ENCODE data around the gene EBLN1.
"Not testable (repeated sequence)": the region's sequence is repeated elsewhere in the genome, so short reads cannot be mapped to it uniquely, and the experiment has no call there.

EBLN1 gene

GRCh38 chr10:22228167-22228938 lies 10.5 kb upstream of the EBLN1 start:
- DNase-seq (ENCODE audit: low spot score), result no peak

GRCh38 chr10:22226599-22226998 lies 8.8 kb upstream of the EBLN1 start:
- no peak for DNase-seq (ENCODE audit: low spot score)

GRCh38 chr10:22222236-22223190 lies 4.7 kb upstream of the EBLN1 start:
- DNase-seq (ENCODE audit: low spot score), result no peak

GRCh38 chr10:22219308-22219707 lies 1.5 kb upstream of the EBLN1 start:
- no peak for DNase-seq (ENCODE audit: low spot score)

GRCh38 chr10:22218448-22218847 lies 633 bp upstream of the EBLN1 start:
- no peak for DNase-seq (ENCODE audit: low spot score)

- not testable (repeated sequence) for DNase-seq (ENCODE audit: low spot score)
Observed at GRCh38 chr10:22217084-22217483, 731 bp downstream of the EBLN1 start.

- no peak for DNase-seq (ENCODE audit: low spot score)
Observed at GRCh38 chr10:22210267-22210666, 7.5 kb downstream of the EBLN1 start.

- DNase-seq (ENCODE audit: low spot score), result no peak
Observed at GRCh38 chr10:22193945-22194344, 23.9 kb downstream of the EBLN1 start.

- no peak for DNase-seq (ENCODE audit: low spot score)
Observed at GRCh38 chr10:22185586-22185985, 32.2 kb downstream of the EBLN1 start.

- DNase-seq (ENCODE audit: low spot score), result no peak
Observed at GRCh38 chr10:22183771-22184461, 33.9 kb downstream of the EBLN1 start.

- no peak for DNase-seq (ENCODE audit: low spot score)
Observed at GRCh38 chr10:22180724-22181123, 37.1 kb downstream of the EBLN1 start.

- DNase-seq (ENCODE audit: low spot score), result no peak
Observed at GRCh38 chr10:22174442-22174841, 43.4 kb downstream of the EBLN1 start.

GRCh38 chr10:22171131-22171530 lies 46.7 kb downstream of the EBLN1 start:
- DNase-seq (ENCODE audit: low spot score), result no peak

GRCh38 chr10:22170582-22170981 lies 47.2 kb downstream of the EBLN1 start:
- DNase-seq (ENCODE audit: low spot score), result no peak

- DNase-seq (ENCODE audit: low spot score), result no peak
Observed at GRCh38 chr10:22159979-22160378, 57.8 kb downstream of the EBLN1 start.

- DNase-seq (ENCODE audit: low spot score), result no peak
Observed at GRCh38 chr10:22159180-22159579, 58.6 kb downstream of the EBLN1 start.
